Cardiac muscle cell (in vitro differentiated cells and primary cell): ENCODE data around the gene METTL26. TPM values are rescaled to one million over a fixed set of nuclear protein-coding genes. Genes with fewer than 3 reads are reported as not detected.

ENCODE experiments used
- DNase-seq, 2 donors: peaks; one replicate each; pipeline versions ENCODE4 v3.0.0 to v3.0.0-alpha.2; 2010 to 2017; ENCODE audit warnings: low read depth in 1 of 2, low spot score in 1 of 2
- H3K27ac ChIP-seq: fragments of 200-600 bp; sonication (generic); 2 replicates; pipeline ENCODE4 v1.5.1; 2016
- H3K27me3 ChIP-seq: fragments of 200-600 bp; sonication (generic); 2 replicates; pipeline ENCODE4 v1.6.0; 2016; ENCODE audit warnings: control low read depth
- H3K36me3 ChIP-seq: fragments of 200-600 bp; sonication (generic); 2 replicates; pipeline ENCODE4 v1.5.1; 2016; ENCODE audit warnings: control low read depth
- H3K4me1 ChIP-seq: fragments of 200-600 bp; sonication (generic); 2 replicates; pipeline ENCODE4 v1.8.1; 2017; ENCODE audit warnings: low read depth, mild to moderate bottlenecking, mixed run types
- H3K4me3 ChIP-seq: fragments of 200-600 bp; sonication (generic); 2 replicates; pipeline ENCODE4 v1.5.1; 2016; ENCODE audit warnings: mild to moderate bottlenecking
- H3K9me3 ChIP-seq: fragments of 200-600 bp; sonication (generic); 2 replicates; pipeline ENCODE4 v1.5.1; 2017; ENCODE audit warnings: low read depth, mild to moderate bottlenecking, control low read depth
- polyA plus RNA-seq: library from polyadenylated mRNA; unstranded; fragments of >200 nt; fragmentation: Nextera tagmentation; extraction: Ambion mirVana; gene quantifications from 2 replicates; pipeline ENCODE4 v1.2.1, GENCODE V29; 2016
- total RNA-seq: library from RNA; depleted of rRNA; stranded (reverse); fragments of >200 nt; gene quantifications from 2 replicates; pipeline ENCODE4 v1.2.3, GENCODE V29; 2016
- TF ChIP-seq, protein P1 (sequence below): IDR thresholded peaks from 2 replicates; pipeline ENCODE4 v1.5.1; 2012; ENCODE audit warnings: low read depth, mild to moderate bottlenecking, low read length

METTL26 gene
- total and polyA plus RNA-seq, 2 experiments from 2014 or later: 153 to 196 TPM

GRCh38 chr16:595942-596735 is 40.0 kb downstream of the METTL26 start:
- no peak overlapping the region for H3K4me3 ChIP-seq
- H3K36me3 ChIP-seq: no peaks in the 10 kb centered on the region
- no peaks in the 10 kb centered on the region for H3K27me3 ChIP-seq
- no peak overlapping the region for H3K27ac ChIP-seq
- TF ChIP-seq, protein P1, sequence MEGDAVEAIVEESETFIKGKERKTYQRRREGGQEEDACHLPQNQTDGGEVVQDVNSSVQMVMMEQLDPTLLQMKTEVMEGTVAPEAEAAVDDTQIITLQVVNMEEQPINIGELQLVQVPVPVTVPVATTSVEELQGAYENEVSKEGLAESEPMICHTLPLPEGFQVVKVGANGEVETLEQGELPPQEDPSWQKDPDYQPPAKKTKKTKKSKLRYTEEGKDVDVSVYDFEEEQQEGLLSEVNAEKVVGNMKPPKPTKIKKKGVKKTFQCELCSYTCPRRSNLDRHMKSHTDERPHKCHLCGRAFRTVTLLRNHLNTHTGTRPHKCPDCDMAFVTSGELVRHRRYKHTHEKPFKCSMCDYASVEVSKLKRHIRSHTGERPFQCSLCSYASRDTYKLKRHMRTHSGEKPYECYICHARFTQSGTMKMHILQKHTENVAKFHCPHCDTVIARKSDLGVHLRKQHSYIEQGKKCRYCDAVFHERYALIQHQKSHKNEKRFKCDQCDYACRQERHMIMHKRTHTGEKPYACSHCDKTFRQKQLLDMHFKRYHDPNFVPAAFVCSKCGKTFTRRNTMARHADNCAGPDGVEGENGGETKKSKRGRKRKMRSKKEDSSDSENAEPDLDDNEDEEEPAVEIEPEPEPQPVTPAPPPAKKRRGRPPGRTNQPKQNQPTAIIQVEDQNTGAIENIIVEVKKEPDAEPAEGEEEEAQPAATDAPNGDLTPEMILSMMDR: no peak
- no peaks in the 10 kb centered on the region for H3K9me3 ChIP-seq
- no peak for DNase-seq
- no peaks in the 10 kb centered on the region for H3K4me1 ChIP-seq

DNA sequence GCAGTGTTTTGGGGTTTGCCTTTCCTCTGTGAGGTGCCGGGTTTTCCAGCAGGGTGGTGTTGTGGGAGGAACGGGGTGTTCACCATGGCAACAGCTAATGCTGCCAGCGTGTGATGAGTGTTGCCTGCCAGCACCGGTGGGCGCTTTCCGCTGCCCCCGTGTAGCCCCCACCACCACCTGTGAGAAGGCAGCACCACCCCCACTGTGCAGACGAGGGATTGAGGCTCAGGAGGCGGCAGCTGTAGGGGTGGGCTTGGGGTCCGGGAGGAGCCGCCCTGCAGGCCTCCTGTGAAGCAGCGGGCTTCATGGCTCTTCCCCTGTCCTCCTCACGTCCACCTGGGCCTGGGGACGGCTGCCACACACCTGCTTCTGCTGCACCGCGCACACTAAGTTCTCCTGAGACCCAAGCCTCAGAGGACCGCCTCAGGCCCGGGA is 41.0 kb downstream of the METTL26 start:
- Histone ChIP-seq H3K9me3 (no peaks in the 10 kb centered on the region), H3K4me3 (no peak overlapping the region), H3K27ac (no peak overlapping the region), H3K36me3 (no peaks in the 10 kb centered on the region), H3K27me3 (no peaks in the 10 kb centered on the region), H3K4me1 (peaks cover 6% of the 10 kb centered on the region)
- TF ChIP-seq, protein P1: no peak
- DNase-seq: no peak

GRCh38 chr16:593807-594206 is 42.3 kb downstream of the METTL26 start:
- Histone ChIP-seq H3K36me3 (no peaks in the 10 kb centered on the region), H3K9me3 (no peaks in the 10 kb centered on the region), H3K27ac (no peak overlapping the region), H3K27me3 (no peaks in the 10 kb centered on the region), H3K4me3 (no peak overlapping the region), H3K4me1 (peaks cover 6% of the 10 kb centered on the region)
- no peak for DNase-seq
- TF ChIP-seq, protein P1: no peak

GRCh38 chr16:593406-593805 is 42.7 kb downstream of the METTL26 start:
- TF ChIP-seq, protein P1: no peak
- Histone ChIP-seq H3K27ac (no peak overlapping the region), H3K4me1 (peaks cover 6% of the 10 kb centered on the region), H3K27me3 (no peaks in the 10 kb centered on the region), H3K4me3 (no peak overlapping the region), H3K9me3 (no peaks in the 10 kb centered on the region), H3K36me3 (no peaks in the 10 kb centered on the region)
- DNase-seq: no peak

- H3K4me1 ChIP-seq: peaks cover 12% of the 10 kb centered on the region
- no peak overlapping the region for H3K4me3 ChIP-seq
- no peaks in the 10 kb centered on the region for H3K27me3 ChIP-seq
- no peaks in the 10 kb centered on the region for H3K9me3 ChIP-seq
- DNase-seq: peak in 1 of 2 donors; percentile 59
- no peaks in the 10 kb centered on the region for H3K36me3 ChIP-seq
- TF ChIP-seq, protein P1: no peak
- no peak overlapping the region for H3K27ac ChIP-seq
These were observed 43.4 kb downstream of the METTL26 start for GRCh38 chr16:592518-593306.
